AG10803 (cell line): Measurements from ENCODE around the gene S100A1.

Source experiments
- DNase-seq: peaks from one replicate; pipeline ENCODE4 v3.0.0; 2010; ENCODE audit warnings: low read depth
- H3K4me3 ChIP-seq: 2 replicates; pipeline ENCODE4 v1.5.1; 2011; ENCODE audit warnings: mild to moderate bottlenecking, low read length, control low read depth
- TF ChIP-seq, protein P1 (sequence below): conservative IDR thresholded peaks from 2 replicates; pipeline ENCODE4 v1.5.1; 2011; ENCODE audit warnings: mild to moderate bottlenecking, low read length, control low read depth, inconsistent platforms

The S100A1 gene

GRCh38 chr1:153624965-153625611 lies 3.1 kb upstream of the S100A1 start:
- no peak overlapping the region for H3K4me3 ChIP-seq

GRCh38 chr1:153626477-153626903 lies 1.7 kb upstream of the S100A1 start:
- peak overlapping the region; percentile 85 for H3K4me3 ChIP-seq
- DNase-seq = no peak
- TF ChIP-seq, protein P1, sequence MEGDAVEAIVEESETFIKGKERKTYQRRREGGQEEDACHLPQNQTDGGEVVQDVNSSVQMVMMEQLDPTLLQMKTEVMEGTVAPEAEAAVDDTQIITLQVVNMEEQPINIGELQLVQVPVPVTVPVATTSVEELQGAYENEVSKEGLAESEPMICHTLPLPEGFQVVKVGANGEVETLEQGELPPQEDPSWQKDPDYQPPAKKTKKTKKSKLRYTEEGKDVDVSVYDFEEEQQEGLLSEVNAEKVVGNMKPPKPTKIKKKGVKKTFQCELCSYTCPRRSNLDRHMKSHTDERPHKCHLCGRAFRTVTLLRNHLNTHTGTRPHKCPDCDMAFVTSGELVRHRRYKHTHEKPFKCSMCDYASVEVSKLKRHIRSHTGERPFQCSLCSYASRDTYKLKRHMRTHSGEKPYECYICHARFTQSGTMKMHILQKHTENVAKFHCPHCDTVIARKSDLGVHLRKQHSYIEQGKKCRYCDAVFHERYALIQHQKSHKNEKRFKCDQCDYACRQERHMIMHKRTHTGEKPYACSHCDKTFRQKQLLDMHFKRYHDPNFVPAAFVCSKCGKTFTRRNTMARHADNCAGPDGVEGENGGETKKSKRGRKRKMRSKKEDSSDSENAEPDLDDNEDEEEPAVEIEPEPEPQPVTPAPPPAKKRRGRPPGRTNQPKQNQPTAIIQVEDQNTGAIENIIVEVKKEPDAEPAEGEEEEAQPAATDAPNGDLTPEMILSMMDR = 0 out of 2 replicates have a peak, but pooled peaks have one; percentile 2

More at GRCh38 chr1:153624965-153625611, 3.1 kb upstream of the S100A1 start:
- TF ChIP-seq, protein P1 = no peak
- DNase-seq = no peak

GRCh38 chr1:153626904-153627714 lies 1.1 kb upstream of the S100A1 start, which contains the start of gene S100A13:
Gene S100A13 (minus strand): TSS chr1:153627505. CDS start chr1:153626472, 1,033 bp downstream.
- TF ChIP-seq, protein P1 = no peak; the same call in 1 of the 2 replicates
- DNase-seq = peak; percentile 93
- H3K4me3 ChIP-seq = peak within 1 kb of the TSS; percentile 85

- no peak for DNase-seq
- TF ChIP-seq, protein P1 = no peak
Measured at GRCh38 chr1:153628638-153629342, 556 bp downstream of the S100A1 start.

GRCh38 chr1:153629343-153629665 lies 1.1 kb downstream of the S100A1 start:
- DNase-seq = no peak
- TF ChIP-seq, protein P1 = no peak
- H3K4me3 ChIP-seq = no peak overlapping the region

More at GRCh38 chr1:153628638-153629342, 556 bp downstream of the S100A1 start:
- H3K4me3 ChIP-seq = no peak overlapping the region

DNA sequence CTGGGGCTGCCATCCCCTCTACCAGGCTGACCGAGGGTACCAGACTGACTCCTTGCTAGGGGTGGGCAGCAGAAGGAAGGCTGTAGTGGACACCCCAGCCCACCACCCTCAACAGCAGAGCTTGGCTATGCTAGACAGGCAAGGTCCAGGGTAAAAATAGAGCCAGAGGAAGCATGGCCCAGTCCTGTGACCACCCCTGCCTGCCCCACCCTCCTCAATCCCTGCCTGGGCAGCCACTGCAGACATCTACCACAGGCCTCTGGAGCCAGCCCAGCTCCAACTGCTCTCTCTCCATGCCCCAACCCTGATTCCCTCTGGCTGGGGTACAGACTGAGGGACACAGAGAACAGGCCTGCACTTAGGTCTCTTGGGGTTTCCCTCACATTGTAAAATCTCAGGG lies 1.7 kb downstream of the S100A1 start:
- DNase-seq = no peak
- no peak overlapping the region for H3K4me3 ChIP-seq
- TF ChIP-seq, protein P1 = no peak
